Testis (tissue), 3 donors: ENCODE measurements around the gene GNAT1. TPM values are rescaled to one million over a fixed set of nuclear protein-coding genes. Genes with fewer than 3 reads are reported as not detected.

ENCODE experiments used
- DNase-seq: peaks from one replicate; pipeline ENCODE4 v3.0.0-alpha.2; 2019
- H3K27ac ChIP-seq, 2 donors: fragments of 200-600 bp; sonication (generic); one replicate each; pipeline ENCODE4 v1.5.1; 2019
- H3K27me3 ChIP-seq: fragments of 200-600 bp; sonication (generic); one replicate; pipeline ENCODE4 v1.5.1; 2019
- H3K36me3 ChIP-seq: fragments of 200-600 bp; sonication (generic); one replicate; pipeline ENCODE4 v1.5.1; 2017; ENCODE audit warnings: low read depth; ENCODE audit errors: missing control alignments
- H3K4me1 ChIP-seq: fragments of 200-600 bp; sonication (generic); one replicate; pipeline ENCODE4 v1.5.1; 2019
- H3K4me3 ChIP-seq, 2 donors: fragments of 200-600 bp; sonication (generic); one replicate each; pipeline ENCODE4 v1.5.1; 2017 to 2019
- H3K9me3 ChIP-seq: fragments of 200-600 bp; sonication (generic); one replicate; pipeline ENCODE4 v1.5.1; 2017
- CTCF ChIP-seq, 3 experiments: fragments of 450-650 bp in 2 of 3; fragments of 200-600 bp in 1 of 3; sonication (generic) in 1 of 3; IDR thresholded peaks; one replicate each; pipeline ENCODE4 v1.5.1; 2016 to 2019; ENCODE audit warnings: antibody characterized with exemption in 3 of 3, mild to moderate bottlenecking in 2 of 3, moderate library complexity in 1 of 3
- POLR2A ChIP-seq: fragments of 450-650 bp; IDR thresholded peaks from one replicate; pipeline ENCODE4 v1.6.1; 2017; ENCODE audit warnings: antibody characterized with exemption, mild to moderate bottlenecking, moderate library complexity
- WGBS, 2 donors: methylation state at CpG; one replicate each; pipeline ENCODE4 v1.1.5; 2018; 5-methylcytosine and 5-hydroxymethylcytosine counted together
- intact Hi-C: fragments of 100-400 bp; cut with DNase I; formaldehyde crosslinking; loops from one replicate; pipeline ENCODE4 v1.15.1; 2023; ENCODE audit warnings: low total_unique reads
- polyA plus RNA-seq: library from polyadenylated mRNA; stranded (reverse); fragments of 350-450 nt; fragmentation: Illumina TruSeq; extraction: RNeasy Lipid Tissue Mini Kit (QIAGEN cat#74804); gene quantifications from one replicate; pipeline ENCODE4 v1.2.3, GENCODE V29; 2014; ENCODE audit warnings: low read depth, low replicate concordance; ENCODE audit not compliant: insufficient read depth
- total RNA-seq, 2 donors: library from RNA; depleted of rRNA; stranded (reverse); fragments of >200 nt; gene quantifications; one replicate each; pipeline ENCODE4 v1.2.3, GENCODE V29; 2016

GNAT1 gene
- total and polyA plus RNA-seq, 3 donors from 2014 or later, result 0.93 to 2.3 (median 1.2) TPM

DNA sequence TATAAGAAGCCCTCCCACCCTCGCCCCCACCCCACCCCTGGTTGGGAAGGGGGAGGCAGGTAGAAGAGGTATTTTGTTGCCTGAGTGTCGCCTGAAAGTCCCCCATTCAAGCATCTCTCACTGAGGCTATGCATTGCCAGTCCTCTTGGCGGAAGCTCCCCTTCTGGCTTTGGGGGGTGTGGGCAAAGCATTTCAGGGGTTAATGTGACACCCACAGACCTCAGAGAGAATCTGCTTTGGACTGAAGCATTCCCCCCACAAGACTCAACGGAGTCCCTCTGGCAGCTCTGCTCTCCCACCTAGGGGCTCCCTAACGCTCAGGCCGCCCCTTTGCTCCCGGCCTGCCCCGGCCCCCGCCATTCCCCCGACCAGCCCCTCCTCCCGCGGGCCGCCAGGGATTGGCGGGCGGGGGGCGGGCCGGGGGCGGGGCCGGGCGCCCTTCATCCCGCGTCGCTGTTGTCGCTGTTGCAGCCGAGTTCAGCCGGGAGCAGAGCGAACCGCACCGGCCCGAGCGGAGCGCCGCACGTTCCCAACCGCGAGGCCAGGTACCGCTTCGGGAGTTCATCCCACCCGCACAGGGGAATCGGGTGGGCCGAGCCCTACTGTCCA, 13.5 kb downstream of the GNAT1 start, which contains the start of gene SLC38A3:
Gene SLC38A3 (plus strand): TSS at position 468 of the 609 bp plus-strand sequence. CDS start 8,929 bp downstream, outside the sequence.
- H3K27ac ChIP-seq, result no peak within 1 kb of the TSS
- WGBS, 2 donors, result 14 to 16% methylated on average over 9 to 11 of the region's 41 CpGs
- no peaks in the 10 kb centered on the region for H3K27me3 ChIP-seq
- peak within 1 kb of the TSS; percentile 27 to 58 for H3K4me3 ChIP-seq
- no peaks in the 10 kb centered on the region for H3K9me3 ChIP-seq
- peak; percentile 43 for DNase-seq
- H3K36me3 ChIP-seq, result no peaks in the 10 kb centered on the region
- TF ChIP-seq CTCF (IDR thresholded peaks at IDR 0.05), result no peak
- no peak for TF ChIP-seq POLR2A
- H3K4me1 ChIP-seq, result no peaks in the 10 kb centered on the region
- intact Hi-C loops, result no loop called here

DNA sequence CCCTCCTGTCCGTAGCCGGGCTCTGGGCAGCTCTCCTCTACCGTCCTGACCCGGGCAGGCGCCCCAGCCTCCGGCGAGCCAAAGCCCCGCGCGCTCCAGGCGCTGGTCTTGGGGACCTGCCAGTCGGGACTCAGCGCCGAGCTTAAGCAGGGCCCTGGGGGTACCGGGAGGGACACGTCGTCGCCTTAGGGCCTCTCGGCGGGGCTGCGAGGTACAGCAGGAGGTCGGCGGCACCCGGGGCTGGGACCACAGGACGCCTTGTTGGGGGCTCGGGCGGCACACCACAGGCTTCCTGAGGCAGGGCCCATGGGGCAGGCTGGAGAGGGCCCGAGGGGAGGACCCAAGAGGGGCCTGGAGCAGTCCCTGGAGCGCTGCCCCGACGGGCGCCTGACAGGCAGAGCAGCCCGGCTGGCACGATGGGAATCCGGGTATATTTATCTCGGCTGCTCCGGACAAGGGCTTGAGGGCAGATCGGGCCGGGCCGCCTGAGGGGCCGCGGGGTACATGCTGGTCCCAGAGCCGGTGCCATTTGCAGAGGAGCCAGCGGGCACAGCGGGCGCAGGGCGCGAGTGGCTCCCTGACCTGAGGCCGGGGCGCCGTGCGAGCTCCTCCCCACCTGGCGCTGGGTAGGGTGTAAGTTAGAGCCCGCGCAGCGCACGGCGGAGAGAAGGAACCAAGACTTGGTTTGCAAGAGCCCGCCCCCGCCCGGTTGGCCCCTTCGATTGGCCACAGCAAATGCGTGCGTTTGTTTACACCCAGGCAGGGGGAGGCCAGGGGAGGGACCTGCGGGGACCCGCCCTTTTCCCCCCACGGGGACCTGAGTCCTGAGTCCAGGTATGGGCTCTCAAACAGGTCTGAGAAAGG, 14.2 kb downstream of the GNAT1 start:
- 24 to 51% methylated on average over 6 to 53 of the region's 67 CpGs for WGBS, 2 donors
- Histone ChIP-seq H3K27ac (no peak overlapping the region), H3K4me3 (peak overlapping the region; percentile 27 to 58), H3K4me1 (no peaks in the 10 kb centered on the region), H3K9me3 (no peaks in the 10 kb centered on the region), H3K27me3 (no peaks in the 10 kb centered on the region), H3K36me3 (no peaks in the 10 kb centered on the region)
- DNase-seq, result peak; percentile 51
- intact Hi-C loops, result no loop called here
- TF ChIP-seq CTCF (IDR thresholded peaks at IDR 0.05) (no peak), POLR2A (no peak)

GRCh38 chr3:50207359-50208042, 16.1 kb downstream of the GNAT1 start:
- H3K9me3 ChIP-seq, result no peaks in the 10 kb centered on the region
- no peak for DNase-seq
- H3K27ac ChIP-seq, result no peak overlapping the region
- TF ChIP-seq CTCF (IDR thresholded peaks at IDR 0.05), result no peak
- WGBS, 2 donors, result 94 to 97% methylated on average over 11 to 17 of the region's 17 CpGs
- no peaks in the 10 kb centered on the region for H3K27me3 ChIP-seq
- H3K36me3 ChIP-seq, result no peaks in the 10 kb centered on the region
- H3K4me3 ChIP-seq, result no peak overlapping the region
- no peaks in the 10 kb centered on the region for H3K4me1 ChIP-seq
- intact Hi-C loops, result no loop called here

DNA sequence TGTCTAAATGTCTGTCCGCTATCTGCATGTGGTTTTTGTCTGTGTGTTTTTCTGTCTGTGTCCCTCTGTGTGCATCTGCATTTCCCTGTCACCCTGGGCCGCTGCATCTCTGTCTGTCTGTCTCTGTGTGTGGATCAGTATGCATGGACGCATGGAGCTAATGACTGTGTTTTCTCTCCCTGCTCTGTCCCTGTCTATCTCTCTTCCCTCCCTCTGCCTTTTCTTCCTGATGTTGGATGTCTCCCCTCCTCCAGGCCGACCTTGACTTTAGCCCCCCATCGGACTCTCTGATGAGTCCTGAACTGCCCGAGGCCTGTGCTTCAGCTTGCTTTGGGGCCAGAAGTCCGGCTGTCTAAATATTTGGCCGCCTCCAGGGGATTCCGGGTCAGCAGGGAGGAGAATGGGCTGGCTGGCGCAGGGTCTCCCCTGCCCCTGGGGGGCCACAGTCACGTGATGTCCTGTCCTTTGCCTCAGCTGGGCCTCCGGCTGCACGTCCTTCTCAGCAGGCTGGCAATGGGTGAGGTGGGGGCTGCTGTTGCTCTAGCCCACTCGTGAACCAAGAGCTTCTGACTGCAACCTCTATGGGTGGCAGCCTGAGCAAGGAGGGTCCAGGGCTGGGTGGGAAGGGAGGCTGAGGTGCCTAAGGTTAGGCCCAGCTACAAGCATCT, 17.4 kb downstream of the GNAT1 start:
- no peak for TF ChIP-seq POLR2A
- no peak for TF ChIP-seq CTCF (IDR thresholded peaks at IDR 0.05)
- Histone ChIP-seq H3K9me3 (no peaks in the 10 kb centered on the region), H3K27ac (no peak overlapping the region), H3K36me3 (no peaks in the 10 kb centered on the region), H3K27me3 (no peaks in the 10 kb centered on the region), H3K4me1 (peaks cover 6% of the 10 kb centered on the region), H3K4me3 (no peak overlapping the region)
- no peak for DNase-seq
- intact Hi-C loops, result no loop called here
- WGBS, 2 donors, result 55 to 65% methylated on average over 9 to 14 of the region's 14 CpGs
